ENCODE measurements around the gene TSHZ1.

Gene TSHZ1

GRCh38 chr18:75210274-75211001 is at the start of gene TSHZ1:
TSS of gene TSHZ1 (plus strand) at chr18:75210797. CDS start at chr18:75211877, 1,080 bp downstream.
- peak; percentile 42 to 55 for DNase-seq

- no peak for DNase-seq
Observed at GRCh38 chr18:75161256-75162028, 49.2 kb upstream of the TSHZ1 start.

- no peak for DNase-seq
Observed at GRCh38 chr18:75162467-75162866, 48.1 kb upstream of the TSHZ1 start.

GRCh38 chr18:75162978-75163377 is 47.6 kb upstream of the TSHZ1 start:
- no peak for DNase-seq

GRCh38 chr18:75163736-75164135 is 46.9 kb upstream of the TSHZ1 start:
- no peak for DNase-seq

- DNase-seq: no peak
Observed at GRCh38 chr18:75164479-75164878, 46.1 kb upstream of the TSHZ1 start.

GRCh38 chr18:75165926-75166325 is 44.7 kb upstream of the TSHZ1 start:
- DNase-seq: no peak

GRCh38 chr18:75167137-75167536 is 43.5 kb upstream of the TSHZ1 start:
- DNase-seq: no peak

GRCh38 chr18:75167759-75168618 is 42.6 kb upstream of the TSHZ1 start:
- DNase-seq: no peak

- DNase-seq: no peak
Observed at GRCh38 chr18:75168619-75169018, 42.0 kb upstream of the TSHZ1 start.

- no peak for DNase-seq
Observed at GRCh38 chr18:75169411-75169810, 41.2 kb upstream of the TSHZ1 start.

GRCh38 chr18:75170022-75170789 is 40.4 kb upstream of the TSHZ1 start:
- no peak for DNase-seq

- no peak for DNase-seq
Observed at GRCh38 chr18:75170916-75171315, 39.7 kb upstream of the TSHZ1 start.

GRCh38 chr18:75172299-75173124 is 38.1 kb upstream of the TSHZ1 start:
- DNase-seq: no peak

GRCh38 chr18:75173125-75173432 is 37.5 kb upstream of the TSHZ1 start:
- DNase-seq: no peak

GRCh38 chr18:75173738-75174137 is 36.9 kb upstream of the TSHZ1 start:
- no peak for DNase-seq

GRCh38 chr18:75176849-75177248 is 33.7 kb upstream of the TSHZ1 start:
- no peak for DNase-seq

GRCh38 chr18:75178376-75178775 is 32.2 kb upstream of the TSHZ1 start:
- no peak for DNase-seq

GRCh38 chr18:75179819-75180600 is 30.6 kb upstream of the TSHZ1 start:
- no peak for DNase-seq

GRCh38 chr18:75183524-75183923 is 27.1 kb upstream of the TSHZ1 start:
- DNase-seq: no peak

GRCh38 chr18:75183973-75184493 is 26.6 kb upstream of the TSHZ1 start:
- no peak for DNase-seq
